GM10248 (cell line): Measurements from ENCODE around the gene BRSK2.
"Not testable (repeated sequence)": the region's sequence is repeated elsewhere in the genome, so short reads cannot be mapped to it uniquely, and the experiment has no call there.

Source experiments
- CTCF ChIA-PET: fragments of 300-600 bp; sonication (Branson Sonifier 250); formaldehyde crosslinking; extraction: SDS; loops from one replicate; lab custom pipeline; 2021; ENCODE audit warnings: antibody characterized with exemption; lab: Yijun Ruan, JAX
- POLR2A ChIA-PET: fragments of 350-650 bp; sonication (Branson Sonifier 250); formaldehyde crosslinking; extraction: SDS; loops from one replicate; lab custom pipeline; 2020; ENCODE audit warnings: antibody characterized with exemption; lab: Yijun Ruan, JAX
- DNase-seq: peaks from one replicate; pipeline ENCODE4 v3.0.0; 2012; ENCODE audit errors: extremely low spot score
- CTCF ChIP-seq: IDR thresholded peaks from 2 replicates; pipeline ENCODE4 v1.5.1; 2012; ENCODE audit warnings: mild to moderate bottlenecking, low read depth; ENCODE audit errors: extremely low read depth, missing control alignments, control extremely low read depth

Gene BRSK2

GRCh38 chr11:1410366-1411291 lies 20.9 kb downstream of the BRSK2 start:
- POLR2A ChIA-PET = no interaction called here
- CTCF ChIA-PET = no interaction called here
- TF ChIP-seq CTCF = no peak
- no peak for DNase-seq

GRCh38 chr11:1411301-1411700 lies 21.6 kb downstream of the BRSK2 start:
- no peak for TF ChIP-seq CTCF
- ChIA-PET POLR2A (no interaction called here), CTCF (no interaction called here)
- no peak for DNase-seq

- POLR2A ChIA-PET, DNase-seq, CTCF ChIA-PET: not testable (repeated sequence)
Observed at GRCh38 chr11:1411739-1412138, 22.0 kb downstream of the BRSK2 start.

- no peak for DNase-seq
- ChIA-PET CTCF (no interaction called here), POLR2A (no interaction called here)
- TF ChIP-seq CTCF = no peak
Observed at GRCh38 chr11:1412377-1413095, 22.8 kb downstream of the BRSK2 start.

- no peak for DNase-seq
- no peak for TF ChIP-seq CTCF
- POLR2A ChIA-PET = no interaction called here
- CTCF ChIA-PET = no interaction called here
Observed at GRCh38 chr11:1414650-1415049, 24.9 kb downstream of the BRSK2 start.

- ChIA-PET CTCF (no interaction called here), POLR2A (no interaction called here)
- TF ChIP-seq CTCF = no peak
- no peak for DNase-seq
Observed at GRCh38 chr11:1415631-1416030, 25.9 kb downstream of the BRSK2 start.

- POLR2A ChIA-PET, DNase-seq, CTCF ChIA-PET: not testable (repeated sequence)
Observed at GRCh38 chr11:1418192-1418795, 28.6 kb downstream of the BRSK2 start.
